ENCODE data around the gene PPP1CA.
A peak's percentile ranks its signal among the peaks of the same experiment; 100 is the strongest.

Gene PPP1CA

DNA sequence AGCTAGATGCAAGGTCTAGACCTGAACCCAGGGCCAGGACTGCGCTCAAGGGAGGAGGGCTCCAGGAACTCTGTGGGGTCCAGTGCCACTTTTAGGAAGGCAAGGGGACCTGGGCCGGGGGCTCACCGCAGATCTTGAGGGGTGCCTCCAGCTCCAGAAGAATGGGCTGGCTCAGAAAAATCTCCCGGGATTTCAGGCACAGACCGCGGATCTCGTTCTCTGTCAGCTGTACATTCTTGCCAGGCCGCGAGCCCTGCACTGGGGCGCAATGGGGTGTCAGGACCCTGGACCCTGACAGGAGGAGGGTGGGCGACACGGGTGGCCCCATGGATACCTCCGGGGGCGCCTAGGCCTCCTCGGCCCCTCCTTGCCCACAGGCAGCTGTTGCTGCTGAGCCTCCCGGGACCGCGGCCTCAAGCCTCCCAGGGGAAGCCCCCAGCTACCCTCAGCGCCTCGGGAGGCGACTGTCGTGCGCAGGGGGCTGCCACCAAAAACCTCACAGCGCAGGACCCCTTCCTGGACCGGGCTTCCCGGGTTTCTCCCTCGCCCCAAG lies 640 bp downstream of the PPP1CA start:
- DNase-seq: no peak

DNA sequence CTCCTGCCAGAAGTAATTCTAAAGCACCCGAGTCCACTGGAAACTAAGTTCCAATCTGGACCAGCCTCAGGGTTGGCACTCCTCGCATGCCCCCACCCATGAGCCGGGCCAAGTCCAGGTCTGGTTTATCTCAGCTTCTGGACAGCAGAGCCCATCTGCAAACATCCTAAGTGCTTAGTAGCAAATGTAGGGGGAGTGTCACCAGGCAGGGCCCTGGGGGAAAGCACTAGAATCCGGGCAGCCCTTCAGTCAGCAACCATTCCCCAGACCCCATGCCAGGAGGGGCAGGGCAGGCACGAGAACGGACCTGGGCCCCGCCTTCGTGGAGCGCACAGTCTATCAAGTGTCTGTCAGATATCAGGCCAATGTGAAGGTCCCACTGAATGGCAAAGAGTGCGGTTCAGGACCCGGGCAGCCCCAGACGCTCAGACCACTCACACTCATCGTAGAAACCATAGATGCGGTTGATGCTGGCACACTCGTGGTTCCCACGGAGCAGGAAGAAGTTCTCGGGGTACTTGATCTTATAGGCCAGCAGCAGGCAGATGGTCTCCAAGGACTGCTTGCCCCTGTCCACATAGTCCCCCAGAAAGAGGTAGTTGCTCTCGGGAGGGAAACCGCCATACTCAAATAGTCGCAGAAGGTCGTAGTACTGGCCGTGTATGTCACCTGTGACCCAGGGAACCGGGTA lies 1.3 kb downstream of the PPP1CA start:
- no peak for DNase-seq

DNA sequence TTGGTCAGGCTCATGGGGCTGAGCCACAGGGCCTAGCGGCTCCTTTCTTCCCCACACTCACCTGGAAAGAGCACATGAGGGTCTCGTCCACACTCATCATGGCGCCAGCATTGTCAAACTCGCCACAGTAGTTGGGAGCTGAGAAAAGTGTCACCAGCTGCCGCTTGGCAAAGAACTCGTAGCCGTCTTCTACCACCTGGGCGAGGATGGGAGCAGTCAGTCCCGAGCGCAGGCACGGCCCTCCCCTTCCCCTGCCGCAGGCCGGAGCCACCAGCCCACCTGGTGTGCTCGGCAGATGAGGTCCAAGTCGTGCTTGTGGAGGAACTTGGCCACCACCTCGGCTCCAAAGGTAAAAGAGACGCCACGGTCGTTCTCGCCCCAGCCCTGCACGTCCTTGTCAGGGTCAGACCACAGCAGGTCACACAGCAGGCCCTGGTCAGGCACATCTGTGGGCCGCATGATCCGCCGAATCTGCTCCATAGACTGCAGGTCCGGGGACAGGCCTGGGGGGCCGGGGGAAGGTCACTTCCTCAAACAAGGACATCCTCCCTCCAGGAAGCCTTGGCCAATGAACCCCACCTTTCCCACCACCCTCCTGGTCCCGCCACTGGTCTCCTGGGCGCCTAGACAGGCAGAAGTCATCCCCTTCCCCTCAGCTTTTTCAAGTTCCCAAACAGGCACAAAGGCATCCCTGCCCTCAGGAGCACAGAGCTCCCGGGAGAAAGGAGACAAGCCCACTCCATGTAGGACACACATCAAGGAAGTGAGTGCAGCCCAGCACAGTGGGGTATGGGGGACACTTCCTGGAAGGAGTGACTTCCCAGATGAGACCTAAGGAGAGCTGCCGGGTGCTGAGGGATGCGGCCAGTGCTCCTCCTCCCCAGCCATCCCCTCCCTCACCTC lies 2.7 kb downstream of the PPP1CA start:
- DNase-seq: no peak

DNA sequence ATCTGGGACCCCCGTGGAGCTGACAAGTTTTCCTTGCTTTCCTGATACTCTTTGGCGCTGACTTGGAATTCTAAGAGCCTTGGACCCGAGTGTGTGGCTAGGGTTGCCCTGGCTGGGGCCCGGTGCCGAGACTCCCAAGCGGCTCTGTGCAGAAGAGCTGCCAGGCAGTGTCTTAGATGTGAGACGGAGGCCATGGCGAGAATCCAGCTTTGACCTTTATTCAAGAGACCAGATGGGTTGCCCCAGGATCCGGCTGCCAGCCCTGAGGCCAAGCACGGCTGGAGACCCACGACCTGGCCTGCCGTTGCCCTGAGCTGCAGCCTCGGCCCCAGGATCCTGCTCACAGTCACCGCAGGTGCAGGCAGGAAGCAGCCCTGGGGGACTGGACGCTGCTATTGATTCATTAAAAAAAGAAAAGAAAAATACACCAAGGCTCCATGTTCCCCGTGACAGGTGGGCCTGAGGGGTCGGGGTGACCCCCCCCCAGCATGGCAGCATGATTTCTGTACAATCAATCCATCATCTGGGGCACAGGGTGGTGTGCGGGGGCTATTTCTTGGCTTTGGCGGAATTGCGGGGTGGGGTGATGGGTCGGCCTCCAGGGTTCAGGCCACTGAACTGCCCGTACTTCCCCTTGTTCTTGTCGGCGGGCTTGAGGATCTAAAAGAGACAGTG lies 3.5 kb downstream of the PPP1CA start:
- no peak for DNase-seq

DNA sequence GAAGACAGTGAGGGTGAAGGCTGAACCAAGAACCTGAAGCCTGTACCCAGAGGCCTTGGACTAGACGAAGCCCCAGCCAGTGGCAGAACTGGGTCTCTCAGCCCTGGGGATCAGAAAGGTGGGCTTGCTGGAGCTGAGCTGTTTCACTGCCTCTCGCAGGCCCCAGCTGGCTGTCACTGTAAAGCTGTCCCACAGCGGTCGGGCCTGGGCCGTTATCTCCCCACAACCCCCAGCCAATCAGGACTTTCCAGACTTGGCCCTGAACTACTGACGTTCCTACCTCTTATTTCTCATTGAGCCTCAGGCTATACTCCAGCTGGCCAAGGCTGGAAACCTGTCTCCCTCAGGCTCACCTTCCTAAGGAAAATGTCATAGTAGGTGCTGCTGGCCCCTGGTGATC lies 4.1 kb downstream of the PPP1CA start:
- DNase-seq: no peak

DNA sequence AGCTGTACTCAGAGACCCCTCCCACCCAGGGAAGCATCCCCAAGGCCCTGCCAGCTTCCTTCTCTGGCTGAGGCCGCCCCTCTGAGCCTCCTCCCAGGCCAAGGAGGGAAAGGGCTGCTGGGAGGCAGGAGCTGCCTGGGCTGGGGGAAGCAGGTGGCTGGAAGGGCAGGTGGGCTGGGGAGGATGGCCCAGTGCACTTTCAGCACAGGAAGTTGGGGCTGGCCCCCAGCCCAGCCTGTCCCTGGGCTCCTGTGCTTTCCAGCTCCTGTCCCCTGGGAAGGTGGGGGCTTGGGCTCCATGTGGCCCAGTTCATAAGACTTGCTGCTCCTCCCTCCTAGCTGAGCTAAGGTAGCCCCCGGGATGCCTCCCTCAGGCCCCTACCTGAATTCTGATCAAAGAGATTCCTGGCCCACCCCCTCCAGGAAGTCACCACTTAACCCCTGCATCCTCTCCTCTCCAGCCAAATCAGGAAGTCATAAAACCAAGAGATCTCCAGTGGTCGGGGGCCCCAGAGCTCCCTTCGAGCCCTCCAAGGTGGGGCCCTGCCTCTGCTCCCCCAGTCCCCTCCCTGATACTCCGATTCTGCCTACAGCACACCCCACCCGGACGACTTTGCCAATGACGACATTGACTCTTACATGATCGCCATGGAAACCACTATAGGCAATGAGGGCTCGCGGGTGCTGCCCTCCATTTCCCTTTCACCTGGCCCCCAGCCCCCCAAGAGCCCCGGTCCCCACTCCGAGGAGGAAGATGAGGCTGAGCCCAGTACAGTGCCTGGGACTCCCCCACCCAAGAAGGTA lies 4.9 kb downstream of the PPP1CA start:
- no peak for DNase-seq

DNA sequence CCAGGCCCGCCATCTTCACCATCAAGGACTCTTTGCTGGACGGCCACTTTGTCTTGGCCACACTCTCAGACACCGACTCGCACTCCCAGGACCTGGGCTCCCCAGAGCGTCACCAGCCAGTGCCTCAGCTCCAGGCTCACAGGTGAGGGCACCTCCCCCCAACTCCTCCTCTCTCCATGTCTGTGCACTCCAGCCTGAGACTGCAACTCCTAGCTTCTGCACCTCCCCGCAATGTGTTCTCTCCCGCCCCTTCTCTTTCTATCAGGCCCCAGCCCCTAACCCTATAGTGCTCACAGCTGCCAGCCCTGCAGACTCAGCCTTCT lies 5.4 kb downstream of the PPP1CA start:
- DNase-seq: no peak

DNA sequence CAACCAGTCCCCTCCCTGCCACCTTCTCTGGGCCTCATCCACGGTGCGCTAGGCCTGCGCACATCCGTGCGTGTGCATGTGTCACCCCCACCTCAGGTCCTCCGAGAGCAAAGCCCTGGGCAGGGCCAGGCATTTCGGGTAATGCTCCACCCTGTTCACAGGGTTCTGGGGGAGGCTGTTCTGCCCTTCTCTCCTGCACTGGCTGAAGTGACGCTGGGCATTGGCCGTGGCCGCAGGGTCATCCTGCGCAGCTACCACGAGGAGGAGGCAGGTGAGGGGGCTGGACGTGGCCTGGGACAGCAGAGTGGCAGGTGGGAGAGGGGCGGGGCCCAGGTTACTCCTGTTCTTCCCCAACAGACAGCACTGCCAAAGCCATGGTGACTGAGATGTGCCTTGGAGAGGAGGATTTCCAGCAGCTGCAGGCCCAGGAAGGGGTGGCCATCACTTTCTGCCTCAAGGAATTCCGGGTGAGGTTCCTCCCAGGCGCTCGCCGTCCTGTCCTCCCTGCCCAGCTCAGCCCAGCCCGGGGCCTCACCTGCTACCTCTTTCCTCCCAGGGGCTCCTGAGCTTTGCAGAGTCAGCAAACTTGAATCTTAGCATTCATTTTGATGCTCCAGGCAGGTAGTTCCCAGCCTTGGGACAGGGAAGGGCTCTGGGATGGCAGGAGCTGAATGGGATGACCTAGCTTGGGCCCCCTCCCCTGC lies 6.0 kb downstream of the PPP1CA start:
- DNase-seq: no peak

DNA sequence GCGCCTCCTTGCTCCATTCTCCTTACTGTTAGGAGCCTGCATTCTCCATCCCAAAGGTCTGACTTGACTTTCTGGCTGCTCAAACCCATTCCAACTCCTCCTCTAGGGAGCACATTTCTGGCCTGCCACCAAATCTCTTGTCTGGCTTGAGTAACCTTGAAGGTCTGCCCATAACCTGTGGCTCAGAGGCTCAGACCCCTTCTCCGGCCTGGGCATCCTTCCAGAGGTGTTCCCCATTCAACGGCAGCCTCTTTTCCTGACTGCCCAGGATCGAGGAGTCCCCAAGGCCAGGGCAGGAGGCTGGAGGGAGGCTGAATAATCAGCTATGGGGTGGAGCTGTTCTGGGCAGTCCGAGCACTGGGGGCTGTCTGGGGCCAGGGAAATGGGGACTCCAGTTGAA lies 7.7 kb downstream of the PPP1CA start:
- DNase-seq: no peak

DNA sequence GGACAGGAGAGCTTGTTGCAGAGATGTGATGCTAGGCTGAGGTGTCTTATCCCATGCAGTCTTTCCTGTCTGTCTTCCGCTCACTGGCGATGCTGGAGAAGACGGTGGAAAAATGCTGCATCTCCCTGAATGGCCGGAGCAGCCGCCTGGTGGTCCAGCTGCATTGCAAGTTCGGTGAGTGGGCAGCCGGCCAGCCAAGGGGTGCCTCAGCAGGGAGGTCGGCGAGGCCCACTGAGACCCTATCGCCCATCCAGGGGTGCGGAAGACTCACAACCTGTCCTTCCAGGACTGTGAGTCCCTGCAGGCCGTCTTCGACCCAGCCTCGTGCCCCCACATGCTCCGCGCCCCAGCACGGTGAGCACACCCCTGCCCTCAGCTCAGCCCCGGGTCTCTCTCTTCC lies 8.2 kb downstream of the PPP1CA start:
- no peak for DNase-seq

DNA sequence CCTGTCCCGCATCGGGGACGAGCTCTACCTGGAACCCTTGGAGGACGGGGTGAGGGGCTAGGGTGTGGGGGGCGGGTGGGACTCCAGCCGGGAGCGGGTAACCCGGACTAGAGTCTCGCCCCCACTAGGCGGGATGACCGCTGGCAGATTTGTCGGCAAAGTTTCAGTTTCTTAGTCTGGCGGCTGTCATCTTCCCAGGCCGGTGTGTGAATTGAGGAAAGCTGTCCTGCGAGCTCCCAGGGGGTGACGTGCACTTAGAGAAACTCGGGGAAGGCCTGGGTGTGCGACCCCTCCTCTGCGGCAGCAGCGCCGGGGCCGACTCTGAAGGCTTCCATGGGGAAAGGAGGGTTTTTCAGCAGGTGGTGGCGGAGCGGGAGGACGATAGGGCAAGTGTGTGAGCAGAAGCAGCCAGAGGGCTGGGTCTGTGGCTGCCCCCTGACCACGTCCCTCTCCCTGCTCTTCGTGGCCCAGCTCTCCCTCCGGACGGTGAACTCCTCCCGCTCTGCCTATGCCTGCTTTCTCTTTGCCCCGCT lies 9.4 kb downstream of the PPP1CA start:
- no peak for DNase-seq

DNA sequence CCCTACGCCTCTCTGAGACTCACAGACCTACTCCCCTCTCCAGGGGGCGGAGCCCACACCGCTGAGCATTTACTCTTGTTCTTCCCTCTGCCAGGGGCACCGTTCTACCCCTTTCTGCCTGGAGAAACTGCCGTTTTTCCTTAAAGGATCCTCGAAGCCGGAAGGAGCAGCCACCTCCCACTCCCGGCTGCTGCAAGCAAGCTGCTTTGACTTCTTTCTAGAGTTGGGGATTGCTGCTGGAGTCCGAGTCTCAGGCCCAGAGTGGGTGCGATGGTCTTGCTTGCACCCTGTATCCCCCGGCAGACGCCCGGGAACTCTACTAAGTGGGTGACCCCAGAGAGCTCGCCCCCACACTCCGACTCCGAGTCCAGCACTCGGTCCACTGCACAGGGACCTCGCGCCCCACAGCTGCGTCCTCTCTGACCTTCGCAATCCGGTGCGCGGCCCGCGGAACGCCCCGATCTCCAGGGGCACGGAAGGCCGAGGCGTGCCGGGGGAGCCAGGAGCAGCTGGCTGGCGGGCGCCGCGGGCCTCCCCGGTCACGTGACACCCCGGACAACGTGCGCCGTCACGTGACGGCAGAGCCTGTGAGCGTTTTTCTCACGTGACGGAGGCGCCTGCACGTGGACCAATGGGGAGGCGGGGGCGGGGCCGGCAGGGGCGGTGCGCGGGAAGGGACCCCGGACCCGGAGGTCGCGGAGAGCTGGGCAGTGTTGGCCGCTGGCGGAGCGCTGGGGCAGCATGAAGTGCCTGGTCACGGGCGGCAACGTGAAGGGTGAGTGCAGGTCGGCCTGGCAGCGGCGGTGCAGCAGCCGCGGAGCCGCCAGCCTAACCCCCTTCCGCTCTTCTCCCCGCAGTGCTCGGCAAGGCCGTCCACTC lies 10.1 kb downstream of the PPP1CA start, which contains the start of gene RAD9A:
Gene RAD9A, plus strand, starts transcription at position 683 of the 879 bp plus-strand sequence. Its CDS starts 59 bp downstream, at position 742.
- peak; percentile 94 for DNase-seq

DNA sequence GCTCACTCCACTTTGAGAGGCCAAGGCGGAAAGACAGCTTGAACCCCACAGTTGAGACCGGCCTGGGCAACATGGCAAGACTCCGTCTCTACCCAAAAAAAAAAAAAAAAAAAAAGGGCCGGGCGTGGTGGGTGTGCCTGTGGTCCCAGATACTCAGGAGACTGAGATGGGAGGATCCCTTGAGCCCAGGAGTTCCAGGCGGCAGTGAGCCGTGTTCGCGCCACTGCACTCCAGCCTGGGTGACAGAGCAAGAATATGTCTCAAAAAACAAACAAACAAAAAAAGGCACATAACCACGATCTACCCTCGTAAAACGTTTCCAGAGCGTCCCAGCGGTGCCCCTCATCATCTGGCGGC lies 10.7 kb downstream of the PPP1CA start:
- DNase-seq: no peak

DNA sequence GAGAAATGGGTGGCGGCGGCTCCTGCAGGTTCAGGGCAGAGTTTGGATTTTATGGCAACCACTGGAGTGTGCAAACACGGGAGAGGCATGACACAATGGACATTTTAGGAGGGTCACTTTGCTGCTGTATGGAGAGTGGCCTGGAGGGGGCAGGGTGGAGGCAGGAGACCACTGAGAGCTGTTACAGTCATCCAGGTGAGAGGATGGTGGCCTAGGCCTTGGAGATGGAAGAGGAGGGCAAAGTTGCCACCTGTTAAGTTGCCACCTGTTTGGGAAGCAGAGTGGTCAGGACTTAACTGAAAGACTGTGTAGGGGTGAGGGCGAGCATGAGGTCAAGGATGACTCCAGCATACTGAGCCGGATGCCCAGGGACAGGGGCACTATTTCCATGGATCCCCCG lies 12.2 kb downstream of the PPP1CA start:
- peak; percentile 65 for DNase-seq

DNA sequence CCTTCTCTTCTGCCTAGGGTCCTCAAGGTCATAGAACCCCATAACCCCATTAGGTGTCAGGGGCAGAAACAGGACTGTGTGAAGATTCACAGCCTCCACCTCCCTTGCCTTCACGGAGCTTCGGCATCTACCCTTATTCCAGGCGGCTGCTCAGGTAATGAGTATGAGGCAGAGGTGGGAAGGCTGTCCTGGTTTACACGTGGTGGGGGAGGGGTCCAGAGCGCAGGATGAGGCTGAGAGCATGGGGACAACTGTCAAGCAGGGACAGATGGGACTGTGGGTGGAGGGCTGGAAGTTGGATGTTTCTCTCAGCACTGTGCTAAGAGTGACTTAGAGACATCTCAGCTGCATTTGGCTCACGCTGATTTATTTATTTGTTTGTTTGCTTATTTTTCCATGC lies 14.1 kb downstream of the PPP1CA start:
- DNase-seq: no peak

DNA sequence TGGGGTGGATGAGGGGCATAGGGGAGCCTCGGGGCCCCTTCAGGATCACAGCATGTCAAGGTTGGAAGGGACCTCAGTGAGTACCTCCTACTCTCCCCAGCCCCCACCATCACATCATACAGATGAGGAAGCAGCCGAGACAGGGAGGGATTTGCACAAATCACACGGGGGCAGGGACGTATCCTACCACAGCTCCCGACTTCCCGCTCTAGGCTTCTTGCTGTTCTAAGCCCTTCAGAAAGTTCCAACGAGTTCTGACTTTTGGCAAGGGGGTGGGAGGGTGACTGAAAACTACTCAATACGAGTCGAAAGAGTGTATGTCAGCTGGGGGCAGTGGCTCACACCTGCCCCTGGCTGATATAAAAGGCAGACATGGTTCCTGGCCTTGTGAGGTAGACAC lies 14.6 kb downstream of the PPP1CA start:
- DNase-seq: no peak

DNA sequence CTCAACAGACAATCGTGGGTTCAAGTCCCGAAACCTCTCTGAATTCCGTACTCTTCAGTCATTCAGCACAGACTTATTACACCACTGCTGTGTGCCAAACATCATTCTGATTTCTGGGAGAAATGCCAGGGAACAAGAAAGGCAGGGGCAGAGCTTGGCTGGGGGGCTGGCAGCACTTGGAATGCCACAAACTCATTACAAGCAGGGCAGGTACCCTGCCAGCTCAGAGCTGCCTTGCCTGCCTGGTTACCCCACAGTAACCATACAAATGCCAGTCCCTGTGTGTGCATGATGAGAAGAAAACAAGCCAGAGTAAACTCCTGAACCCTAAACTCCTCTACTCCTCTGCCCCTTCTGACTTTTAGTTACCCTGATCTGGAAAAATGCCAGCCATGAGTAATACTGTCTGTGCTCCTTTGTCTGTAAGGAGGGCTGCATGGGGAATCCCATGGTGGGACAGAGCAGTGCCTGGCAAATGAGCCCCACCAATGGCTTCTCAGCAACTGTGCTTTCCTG lies 16.7 kb downstream of the PPP1CA start:
- peak; percentile 38 for DNase-seq

DNA sequence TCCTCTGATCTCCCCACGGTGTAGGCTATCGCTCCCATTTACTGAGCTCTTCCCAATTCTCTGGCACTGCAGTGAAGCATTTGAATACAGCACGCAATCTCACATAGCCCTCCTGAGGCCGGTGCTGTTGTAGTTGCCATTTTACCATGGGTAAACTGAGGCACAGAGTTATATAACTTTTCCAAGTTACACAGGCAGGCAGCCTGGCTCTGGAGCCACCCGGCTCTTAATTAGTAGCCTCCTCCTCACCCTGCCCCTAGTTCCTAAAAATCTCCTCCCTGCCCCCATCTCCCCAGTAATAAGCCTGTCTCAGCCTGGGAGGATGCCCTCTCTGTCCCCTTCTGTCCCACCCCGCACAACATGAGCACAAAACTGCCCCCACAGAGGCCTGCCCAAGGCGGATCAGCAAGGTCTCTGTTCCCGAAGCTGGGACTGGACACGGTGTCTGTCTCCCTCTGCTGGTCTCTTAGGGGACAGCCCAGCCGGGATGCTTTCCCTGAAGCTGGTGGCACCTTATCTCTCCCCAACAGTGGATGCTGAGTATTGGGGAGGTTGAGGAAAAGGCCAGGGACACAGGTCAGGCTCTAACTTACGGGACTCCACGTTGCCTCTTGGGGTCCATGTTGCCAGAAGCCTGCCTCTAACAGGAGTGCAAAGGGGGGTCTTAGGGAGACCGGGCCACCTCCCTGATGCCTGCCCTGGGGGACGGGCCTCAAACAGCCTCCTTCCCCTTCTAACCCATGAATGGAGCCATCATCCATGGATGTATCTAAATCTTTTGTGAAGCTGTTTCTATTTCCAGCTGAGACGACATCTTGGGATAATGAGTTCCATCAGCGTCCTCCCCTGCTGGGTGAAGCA lies 19.2 kb downstream of the PPP1CA start:
- peak; percentile 58 for DNase-seq

DNA sequence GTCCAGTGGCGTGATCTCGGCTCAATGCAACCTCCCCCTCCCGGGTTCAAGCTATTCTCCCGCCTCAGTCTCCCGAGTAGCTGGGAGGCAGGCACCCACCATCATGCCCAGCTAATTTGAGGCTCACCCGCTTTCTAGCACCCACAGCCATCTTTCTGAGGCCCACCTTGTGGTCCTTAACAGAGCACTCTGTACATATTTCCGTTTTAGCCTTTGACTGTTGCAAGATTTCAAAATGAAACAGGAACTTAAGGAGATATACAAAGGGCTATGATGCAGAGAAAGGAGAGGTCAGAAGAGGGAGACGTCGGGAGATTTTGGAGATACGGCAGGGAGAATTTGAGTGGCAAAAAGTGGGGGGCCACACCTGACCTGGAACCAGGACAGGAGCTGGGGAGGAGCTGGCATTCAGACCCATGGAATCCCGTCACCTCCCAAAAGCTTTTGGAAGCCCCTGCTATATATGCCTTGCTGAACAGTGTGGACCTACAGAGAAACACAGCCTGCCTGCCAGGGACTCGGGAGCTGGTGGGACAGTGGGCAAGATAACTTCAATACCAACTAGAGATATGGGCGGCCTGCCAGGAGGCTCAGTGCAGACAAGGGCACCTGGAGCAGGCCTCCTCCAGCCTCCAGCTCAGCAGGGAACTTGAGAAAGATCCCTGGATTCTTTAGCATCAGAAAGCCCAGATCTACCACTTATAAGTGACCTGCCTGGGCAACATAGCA lies 20.2 kb downstream of the PPP1CA start:
- no peak for DNase-seq

Measured in NCI-H1092 treated with DMSO at 0.1 percent for 48 hours (cell line).